Measurements from ENCODE around the gene DNAJC5. TPM values are rescaled to one million over a fixed set of nuclear protein-coding genes. Genes with fewer than 3 reads are reported as not detected.
"Not testable (repeated sequence)": the region's sequence is repeated elsewhere in the genome, so short reads cannot be mapped to it uniquely, and the experiment has no call there.

Gene DNAJC5
- total RNA-seq, 2 donors from 2014 or later, result 32.9 to 44.2 TPM

DNA sequence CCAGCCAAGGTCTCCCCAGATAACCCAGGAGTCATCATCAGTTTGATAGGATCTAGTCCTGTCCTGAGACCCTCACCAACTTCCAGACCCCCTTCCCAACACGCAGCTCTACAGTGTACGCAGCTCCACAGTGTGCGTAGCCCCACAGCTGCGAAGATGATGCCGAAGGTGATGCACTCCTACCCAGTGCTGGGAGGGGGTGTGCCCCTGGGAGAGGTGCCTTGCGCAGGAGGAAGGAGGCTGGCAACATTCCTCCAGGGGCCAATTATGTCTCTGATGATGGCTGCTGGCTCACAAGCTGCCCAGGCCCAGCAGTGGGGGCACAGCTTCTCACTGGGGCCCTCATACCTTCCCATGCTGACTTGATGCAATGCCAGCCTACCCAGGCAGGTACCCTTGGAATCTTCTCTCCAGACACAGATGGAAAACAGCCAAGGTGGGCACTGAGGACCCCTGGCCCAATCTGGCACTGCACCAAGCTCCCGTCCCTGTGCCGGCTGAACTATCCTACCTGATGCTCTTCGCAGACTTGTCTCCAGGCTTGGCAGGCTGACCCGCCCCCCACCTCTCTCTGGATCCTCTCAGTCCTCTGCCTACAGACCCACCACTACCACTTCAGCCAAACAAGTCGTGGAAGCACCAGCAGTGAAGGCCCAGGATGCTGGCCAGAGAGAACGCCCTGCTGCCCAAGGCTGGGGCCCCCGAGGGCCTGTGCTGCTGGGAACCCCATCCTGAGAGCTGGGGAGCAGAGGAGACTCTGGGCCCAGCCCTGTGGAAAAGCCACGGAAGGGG is 73.4 kb downstream of the DNAJC5 start:
- Histone ChIP-seq H3K27me3 (no peaks in the 10 kb centered on the region), H3K4me3 (no peak overlapping the region), H3K9me3 (no peaks in the 10 kb centered on the region), H3K27ac (peak overlapping the region in 3 of 4 donors; percentile 56 to 75 (median 68)), H3K36me3 (replicated peaks in 1 of 2; ENCODE audit: insufficient read depth in 1 of 2, low read depth in 2 of 2) (peaks cover 0 to 9% of the 10 kb centered on the region in 2 donors), H3K4me1 (peaks cover 17% of the 10 kb centered on the region)
- TF ChIP-seq, protein P1, sequence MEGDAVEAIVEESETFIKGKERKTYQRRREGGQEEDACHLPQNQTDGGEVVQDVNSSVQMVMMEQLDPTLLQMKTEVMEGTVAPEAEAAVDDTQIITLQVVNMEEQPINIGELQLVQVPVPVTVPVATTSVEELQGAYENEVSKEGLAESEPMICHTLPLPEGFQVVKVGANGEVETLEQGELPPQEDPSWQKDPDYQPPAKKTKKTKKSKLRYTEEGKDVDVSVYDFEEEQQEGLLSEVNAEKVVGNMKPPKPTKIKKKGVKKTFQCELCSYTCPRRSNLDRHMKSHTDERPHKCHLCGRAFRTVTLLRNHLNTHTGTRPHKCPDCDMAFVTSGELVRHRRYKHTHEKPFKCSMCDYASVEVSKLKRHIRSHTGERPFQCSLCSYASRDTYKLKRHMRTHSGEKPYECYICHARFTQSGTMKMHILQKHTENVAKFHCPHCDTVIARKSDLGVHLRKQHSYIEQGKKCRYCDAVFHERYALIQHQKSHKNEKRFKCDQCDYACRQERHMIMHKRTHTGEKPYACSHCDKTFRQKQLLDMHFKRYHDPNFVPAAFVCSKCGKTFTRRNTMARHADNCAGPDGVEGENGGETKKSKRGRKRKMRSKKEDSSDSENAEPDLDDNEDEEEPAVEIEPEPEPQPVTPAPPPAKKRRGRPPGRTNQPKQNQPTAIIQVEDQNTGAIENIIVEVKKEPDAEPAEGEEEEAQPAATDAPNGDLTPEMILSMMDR (IDR thresholded peaks at IDR 0.05), result no peak
- TF ChIP-seq POLR2A (IDR thresholded peaks at IDR 0.05), result no peak
- peak in 3 of 4 donors; percentile 7 to 28 (median 26) for DNase-seq
- no peak for ATAC-seq
- intact Hi-C loops (cut with DNase I), result loop anchor here (10.0 kb wide), 1 partner anchor 424 kb away; the partner anchor contains the start of gene SRMS
- WGBS, 2 donors, result 66 to 78% methylated on average over 6 to 12 of the region's 14 CpGs

DNA sequence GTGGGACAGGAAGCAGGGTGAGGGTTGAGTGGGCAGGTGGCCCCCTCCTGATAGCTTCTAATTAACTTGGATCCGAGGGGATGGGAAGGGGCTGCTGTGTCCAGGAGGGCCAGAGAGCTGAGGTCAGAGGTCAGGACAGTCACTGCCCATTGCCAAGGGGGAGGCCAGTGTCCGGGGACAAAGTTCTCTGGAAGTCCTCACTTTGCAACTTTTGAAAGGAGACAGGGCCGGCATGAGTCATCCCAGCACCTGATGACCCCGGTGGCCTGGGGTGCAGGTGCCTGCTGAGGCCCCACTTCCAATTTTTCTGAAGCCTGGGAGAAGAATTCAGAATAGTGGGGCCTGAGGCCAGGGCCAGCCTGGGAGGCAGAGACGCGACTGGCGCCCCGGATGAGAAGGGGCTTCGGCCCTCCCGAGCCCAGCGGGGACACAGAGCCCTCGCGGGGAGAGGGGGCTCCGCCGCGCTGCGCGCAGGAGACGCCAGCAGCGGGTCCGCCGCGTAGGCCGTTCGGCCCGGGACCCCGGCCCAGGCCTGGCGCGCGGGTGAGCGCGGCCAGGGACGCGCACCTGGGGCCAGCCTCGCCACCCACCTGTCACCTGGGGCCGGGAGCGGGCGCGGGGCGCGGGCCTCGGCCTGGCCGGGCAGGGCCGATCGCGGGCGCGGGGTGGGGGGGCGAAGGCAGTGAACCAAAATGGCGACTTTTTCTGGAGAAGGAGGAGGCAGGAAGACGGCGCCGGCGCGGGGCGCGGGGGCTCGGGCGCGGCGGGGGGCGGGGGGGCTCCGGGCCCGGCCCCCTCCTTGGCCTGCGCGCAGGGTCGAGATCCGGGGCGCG is 74.2 kb downstream of the DNAJC5 start:
- Histone ChIP-seq H3K27me3 (no peaks in the 10 kb centered on the region), H3K4me1 (peaks cover 25% of the 10 kb centered on the region), H3K36me3 (replicated peaks in 1 of 2; ENCODE audit: insufficient read depth in 1 of 2, low read depth in 2 of 2) (peaks cover 0 to 4% of the 10 kb centered on the region in 2 donors), H3K9me3 (no peaks in the 10 kb centered on the region), H3K4me3 (peak overlapping the region in 1 of 2 donors; percentile 45), H3K27ac (peak overlapping the region in 3 of 4 donors; percentile 56 to 75 (median 68))
- intact Hi-C loops (cut with DNase I), result loop anchor here (10.0 kb wide), 1 partner anchor 424 kb away; the partner anchor contains the start of gene SRMS
- 3 to 7% methylated on average over 12 to 67 of the region's 70 CpGs for WGBS, 2 donors
- peak in 3 of 4 donors; percentile 19 to 42 (median 30) for DNase-seq
- TF ChIP-seq POLR2A (IDR thresholded peaks at IDR 0.05), result no peak
- TF ChIP-seq, protein P1 (IDR thresholded peaks at IDR 0.05), result no peak
- peak; percentile 36 for ATAC-seq

DNA sequence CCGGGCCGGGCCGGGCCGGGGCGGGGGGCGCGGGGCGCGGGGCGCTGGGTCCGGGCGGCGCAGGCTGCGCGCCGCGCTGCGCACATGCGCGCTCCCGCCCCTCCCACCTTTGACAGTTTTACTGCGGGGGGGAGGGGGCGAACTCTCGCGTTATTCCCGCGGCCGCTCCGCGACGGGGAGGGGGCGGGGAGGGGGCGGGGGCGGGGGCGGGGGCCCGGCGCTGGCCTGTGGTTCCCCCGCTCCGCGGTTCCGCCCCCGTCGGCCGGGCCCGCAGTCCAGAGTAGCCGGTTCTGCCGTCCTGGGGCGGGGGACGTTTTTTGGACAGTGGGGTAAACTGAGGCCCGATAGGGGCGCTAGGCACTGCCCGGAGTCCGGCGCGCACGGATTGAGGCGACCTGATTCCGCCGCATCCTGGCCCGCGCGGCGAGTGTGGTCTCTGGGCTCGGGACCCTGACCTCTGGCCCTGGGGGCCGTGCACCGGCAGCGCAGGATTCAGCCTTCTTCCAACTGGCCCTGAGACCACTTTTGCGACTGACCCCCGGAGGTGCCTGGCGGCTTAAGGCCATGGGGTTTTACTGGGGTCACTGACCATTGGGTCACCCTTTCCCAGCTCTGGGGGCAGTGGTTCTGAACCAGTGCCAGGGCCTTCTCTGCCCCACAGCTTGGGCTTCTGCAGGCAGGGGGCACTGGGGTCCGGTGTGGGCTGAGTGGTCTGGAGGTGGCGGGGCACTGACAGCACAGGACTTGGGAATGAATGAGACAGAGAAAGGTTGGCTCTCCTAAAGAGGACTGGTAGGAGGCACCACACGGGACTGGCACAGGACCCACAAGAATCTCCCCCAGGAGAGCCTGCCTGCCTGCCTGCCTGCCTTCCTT is 75.2 kb downstream of the DNAJC5 start, which contains the start of gene ZNF512B:
Gene ZNF512B (minus strand): TSS at position 93 of the 876 bp plus-strand sequence. CDS start 1,980 bp downstream, outside the sequence.
- peak within 1 kb of the TSS; percentile 40 to 45 for H3K4me3 ChIP-seq
- no peaks in the 10 kb centered on the region for H3K27me3 ChIP-seq
- no peaks in the 10 kb centered on the region for H3K9me3 ChIP-seq
- DNase-seq (peak; percentile 77 to 81 (median 78)), ATAC-seq (peak; percentile 72)
- intact Hi-C loops (cut with DNase I), result loop anchor here (10.0 kb wide), 1 partner anchor 425 kb away; the partner anchor contains the start of gene SRMS
- H3K27ac ChIP-seq, result peak within 1 kb of the TSS in 3 of 4 donors; percentile 56 to 75 (median 68)
- H3K4me1 ChIP-seq, result peaks cover 30% of the 10 kb centered on the region
- 4 to 8% methylated on average over 13 to 64 of the region's 73 CpGs for WGBS, 2 donors
- TF ChIP-seq, protein P1 (IDR thresholded peaks at IDR 0.05), result no peak
- no peak for TF ChIP-seq POLR2A (IDR thresholded peaks at IDR 0.05)
- peaks cover 0 to 4% of the 10 kb centered on the region in 2 donors for H3K36me3 ChIP-seq (replicated peaks in 1 of 2; ENCODE audit: insufficient read depth in 1 of 2, low read depth in 2 of 2)

DNA sequence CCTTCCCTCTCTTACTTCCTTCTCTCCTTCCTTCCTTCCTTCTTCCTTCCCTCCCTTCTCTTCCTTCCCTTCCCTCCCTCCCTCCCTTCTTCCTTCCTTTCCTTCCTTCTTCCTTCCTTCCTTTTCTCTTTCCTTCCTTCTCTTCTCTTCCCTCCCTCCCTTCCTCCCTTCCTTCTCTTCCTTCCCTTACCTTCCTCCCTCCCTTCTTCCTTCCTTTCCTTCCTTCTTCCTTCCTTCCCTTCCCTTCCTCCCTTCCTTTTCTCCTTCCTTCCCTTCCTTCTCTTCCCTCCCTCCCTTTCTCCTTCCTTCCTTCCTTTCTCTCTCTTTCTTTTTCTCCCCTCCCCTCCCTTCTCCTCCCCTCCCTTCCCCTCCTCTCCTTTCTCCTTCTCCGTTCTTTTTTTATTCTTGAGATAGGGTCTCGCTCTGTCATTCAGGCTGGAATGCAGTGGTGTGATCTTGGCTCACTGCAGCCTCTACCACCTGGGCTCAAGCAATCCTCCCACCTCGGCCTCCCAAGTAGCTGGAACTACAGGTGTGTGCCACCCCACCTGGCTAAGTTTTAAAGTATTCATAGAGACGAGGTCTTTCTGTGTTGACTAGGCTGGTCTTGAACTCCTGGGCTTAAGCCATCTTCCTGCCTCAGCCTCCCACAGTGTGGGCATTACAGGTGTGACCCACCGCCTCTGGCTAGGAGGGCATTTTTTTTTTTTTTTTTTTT is 75.9 kb downstream of the DNAJC5 start:
- H3K4me1 ChIP-seq, result peaks cover 30% of the 10 kb centered on the region
- TF ChIP-seq, protein P1 (IDR thresholded peaks at IDR 0.05), result no peak
- TF ChIP-seq POLR2A (IDR thresholded peaks at IDR 0.05), result no peak
- no peak overlapping the region for H3K27ac ChIP-seq
- H3K36me3 ChIP-seq (replicated peaks in 1 of 2; ENCODE audit: insufficient read depth in 1 of 2, low read depth in 2 of 2), result peaks cover 0 to 4% of the 10 kb centered on the region in 2 donors
- intact Hi-C loops (cut with DNase I), result no loop called here
- H3K9me3 ChIP-seq, result no peaks in the 10 kb centered on the region
- DNase-seq (no peak), ATAC-seq (no peak)
- WGBS, 2 donors, result 93 to 99% methylated on average over 5 of the region's 5 CpGs
- H3K4me3 ChIP-seq, result no peak overlapping the region
- no peaks in the 10 kb centered on the region for H3K27me3 ChIP-seq

DNA sequence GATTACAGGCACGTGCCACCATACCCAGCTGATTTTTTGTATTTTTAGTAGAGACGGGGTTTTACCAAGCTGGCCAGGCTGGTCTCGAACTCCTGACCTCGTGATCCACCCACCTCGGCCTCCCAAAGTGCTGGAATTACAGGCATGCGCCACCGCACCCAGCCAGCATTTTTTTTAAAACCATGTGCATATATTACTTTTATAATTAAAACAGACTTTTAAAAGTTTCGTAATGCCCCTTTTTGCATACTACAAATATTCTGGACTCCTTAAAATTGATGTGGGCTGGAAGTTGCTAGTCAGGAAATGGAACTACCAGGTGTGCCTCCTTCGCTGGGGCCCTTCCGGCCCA is 77.0 kb downstream of the DNAJC5 start:
- WGBS, 2 donors, result 83 to 86% methylated on average over 10 of the region's 10 CpGs
- H3K36me3 ChIP-seq (replicated peaks in 1 of 2; ENCODE audit: insufficient read depth in 1 of 2, low read depth in 2 of 2); H3K4me3 ChIP-seq; H3K9me3 ChIP-seq; H3K27ac ChIP-seq; ATAC-seq; intact Hi-C loops (cut with DNase I); DNase-seq; H3K27me3 ChIP-seq: not testable (repeated sequence)
- peaks cover 30% of the 10 kb centered on the region for H3K4me1 ChIP-seq

Data from body of pancreas (tissue), 4 donors.